K562 (cell line): ENCODE data around the gene PLEKHM3.

ENCODE experiments used
- POLR2A ChIP-seq: fragments of 450-650 bp; conservative IDR thresholded peaks from 2 replicates; pipeline ENCODE4 v1.6.1; 2016
- POLR2AphosphoS5 ChIP-seq: IDR thresholded peaks from 2 replicates; pipeline ENCODE4 v1.6.1; 2011; ENCODE audit warnings: mild to moderate bottlenecking, low read depth, low read length, moderate library complexity; ENCODE audit not compliant: control insufficient read depth, insufficient read depth
- TF ChIP-seq, protein P1 (sequence below), 3 experiments: IDR thresholded peaks in 2 of 3; conservative IDR thresholded peaks in 1 of 3; 2 replicates each; pipeline ENCODE4 v1.5.1; 2011 to 2012; ENCODE audit warnings: low read length in 3 of 3, mild to moderate bottlenecking in 3 of 3, control low read depth in 2 of 3, improper control_type of control experiment in 1 of 3, inconsistent platforms in 1 of 3, low read depth in 1 of 3, mixed read lengths in 1 of 3, moderate library complexity in 1 of 3; ENCODE audit not compliant: insufficient read depth in 2 of 3

DNA sequence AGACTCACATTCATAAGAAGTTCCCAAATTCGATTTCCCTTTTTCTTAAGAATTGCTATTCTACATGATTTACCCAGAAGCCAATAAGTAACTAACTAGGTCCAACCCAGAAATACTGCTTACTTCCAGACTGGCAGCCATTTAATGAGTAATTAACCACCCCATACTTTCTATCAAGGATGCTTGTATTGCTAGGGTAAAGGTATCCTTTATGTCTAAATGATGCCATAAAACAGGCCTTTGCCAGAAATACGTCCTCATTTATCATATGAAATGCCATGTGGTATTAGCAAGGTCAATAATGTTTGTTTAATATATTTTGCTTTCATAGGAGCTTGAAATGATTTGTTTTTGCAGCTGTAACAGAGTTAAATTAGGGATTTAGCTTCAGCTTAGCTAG, 56.1 kb downstream of the PLEKHM3 start:
- TF ChIP-seq POLR2A (no peak), POLR2AphosphoS5 (no peak)
- TF ChIP-seq, protein P1, sequence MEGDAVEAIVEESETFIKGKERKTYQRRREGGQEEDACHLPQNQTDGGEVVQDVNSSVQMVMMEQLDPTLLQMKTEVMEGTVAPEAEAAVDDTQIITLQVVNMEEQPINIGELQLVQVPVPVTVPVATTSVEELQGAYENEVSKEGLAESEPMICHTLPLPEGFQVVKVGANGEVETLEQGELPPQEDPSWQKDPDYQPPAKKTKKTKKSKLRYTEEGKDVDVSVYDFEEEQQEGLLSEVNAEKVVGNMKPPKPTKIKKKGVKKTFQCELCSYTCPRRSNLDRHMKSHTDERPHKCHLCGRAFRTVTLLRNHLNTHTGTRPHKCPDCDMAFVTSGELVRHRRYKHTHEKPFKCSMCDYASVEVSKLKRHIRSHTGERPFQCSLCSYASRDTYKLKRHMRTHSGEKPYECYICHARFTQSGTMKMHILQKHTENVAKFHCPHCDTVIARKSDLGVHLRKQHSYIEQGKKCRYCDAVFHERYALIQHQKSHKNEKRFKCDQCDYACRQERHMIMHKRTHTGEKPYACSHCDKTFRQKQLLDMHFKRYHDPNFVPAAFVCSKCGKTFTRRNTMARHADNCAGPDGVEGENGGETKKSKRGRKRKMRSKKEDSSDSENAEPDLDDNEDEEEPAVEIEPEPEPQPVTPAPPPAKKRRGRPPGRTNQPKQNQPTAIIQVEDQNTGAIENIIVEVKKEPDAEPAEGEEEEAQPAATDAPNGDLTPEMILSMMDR (IDR thresholded peaks at IDR 0.05 in 2 of 3, conservative IDR thresholded peaks at IDR 0.05 in 1 of 3; ENCODE audit: insufficient read depth in 2 of 3, low read depth in 1 of 3, low read length in 3 of 3) = no peak
